ENCODE data around the gene NAA80.

DNA sequence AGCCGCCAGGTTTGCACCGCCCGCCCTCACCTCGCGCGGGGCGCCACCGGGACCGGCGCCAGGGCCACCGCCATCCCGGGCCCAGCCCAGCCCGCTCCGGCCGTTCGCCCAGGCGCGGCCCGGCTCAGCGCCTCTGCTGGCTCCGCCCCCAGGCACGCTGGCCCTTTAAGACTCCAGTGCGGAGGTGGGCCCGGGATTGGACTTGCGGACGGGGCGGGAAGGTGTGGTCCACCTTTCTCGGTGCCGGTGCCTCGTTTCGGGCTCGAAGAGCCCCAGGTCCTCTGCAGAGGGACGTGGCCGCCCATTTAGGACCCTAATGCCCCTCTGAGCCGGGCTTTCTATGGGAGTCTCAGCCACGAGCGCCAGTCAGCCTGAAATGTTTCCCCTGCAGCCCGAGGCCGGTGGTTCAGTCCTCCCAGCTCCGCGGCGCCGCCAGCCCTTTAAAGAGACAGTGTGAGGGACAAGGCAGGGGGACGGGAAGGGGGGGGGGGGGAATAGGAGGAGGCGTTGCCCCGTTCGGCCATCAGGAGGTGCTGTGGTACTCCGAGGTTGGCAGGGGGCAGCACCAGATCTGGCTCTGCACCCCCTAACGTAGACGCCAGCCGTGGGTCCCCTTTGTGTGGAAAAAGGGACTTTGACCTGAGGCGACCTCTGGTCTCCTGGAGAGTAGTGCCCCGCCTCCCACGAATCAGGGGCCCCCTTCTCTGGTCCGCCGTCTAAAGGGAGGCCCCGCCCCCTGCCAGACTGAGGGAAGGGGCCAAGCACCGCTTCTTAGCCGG, 22.3 kb upstream of the NAA80 start:
- TF ChIP-seq POLR2A (IDR thresholded peaks at IDR 0.05) = no peak
- TF ChIP-seq, protein P1, sequence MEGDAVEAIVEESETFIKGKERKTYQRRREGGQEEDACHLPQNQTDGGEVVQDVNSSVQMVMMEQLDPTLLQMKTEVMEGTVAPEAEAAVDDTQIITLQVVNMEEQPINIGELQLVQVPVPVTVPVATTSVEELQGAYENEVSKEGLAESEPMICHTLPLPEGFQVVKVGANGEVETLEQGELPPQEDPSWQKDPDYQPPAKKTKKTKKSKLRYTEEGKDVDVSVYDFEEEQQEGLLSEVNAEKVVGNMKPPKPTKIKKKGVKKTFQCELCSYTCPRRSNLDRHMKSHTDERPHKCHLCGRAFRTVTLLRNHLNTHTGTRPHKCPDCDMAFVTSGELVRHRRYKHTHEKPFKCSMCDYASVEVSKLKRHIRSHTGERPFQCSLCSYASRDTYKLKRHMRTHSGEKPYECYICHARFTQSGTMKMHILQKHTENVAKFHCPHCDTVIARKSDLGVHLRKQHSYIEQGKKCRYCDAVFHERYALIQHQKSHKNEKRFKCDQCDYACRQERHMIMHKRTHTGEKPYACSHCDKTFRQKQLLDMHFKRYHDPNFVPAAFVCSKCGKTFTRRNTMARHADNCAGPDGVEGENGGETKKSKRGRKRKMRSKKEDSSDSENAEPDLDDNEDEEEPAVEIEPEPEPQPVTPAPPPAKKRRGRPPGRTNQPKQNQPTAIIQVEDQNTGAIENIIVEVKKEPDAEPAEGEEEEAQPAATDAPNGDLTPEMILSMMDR (IDR thresholded peaks at IDR 0.05) = no peak

Measured in lower leg skin (tissue), 3 donors.